HG03045 (cell line): ENCODE data around the gene ARID5B.

Source experiments
- ATAC-seq: cut with Tn5 transposase; IDR thresholded peaks from one replicate; pipeline ENCODE4 v1.9.1; 2021; ENCODE audit warnings: mild to moderate bottlenecking, moderate library complexity; ENCODE audit not compliant: unreplicated experiment

ARID5B gene

GRCh38 chr10:61937631-61938351 lies 36.3 kb downstream of the ARID5B start:
- no peak for ATAC-seq

GRCh38 chr10:61939902-61940301 lies 38.4 kb downstream of the ARID5B start:
- no peak for ATAC-seq

- no peak for ATAC-seq
These were observed 39.7 kb downstream of the ARID5B start for GRCh38 chr10:61941202-61941681.

- no peak for ATAC-seq
These were observed 41.3 kb downstream of the ARID5B start for GRCh38 chr10:61942604-61943461.

GRCh38 chr10:61943674-61944378 lies 42.3 kb downstream of the ARID5B start:
- peak; percentile 45 for ATAC-seq

DNA sequence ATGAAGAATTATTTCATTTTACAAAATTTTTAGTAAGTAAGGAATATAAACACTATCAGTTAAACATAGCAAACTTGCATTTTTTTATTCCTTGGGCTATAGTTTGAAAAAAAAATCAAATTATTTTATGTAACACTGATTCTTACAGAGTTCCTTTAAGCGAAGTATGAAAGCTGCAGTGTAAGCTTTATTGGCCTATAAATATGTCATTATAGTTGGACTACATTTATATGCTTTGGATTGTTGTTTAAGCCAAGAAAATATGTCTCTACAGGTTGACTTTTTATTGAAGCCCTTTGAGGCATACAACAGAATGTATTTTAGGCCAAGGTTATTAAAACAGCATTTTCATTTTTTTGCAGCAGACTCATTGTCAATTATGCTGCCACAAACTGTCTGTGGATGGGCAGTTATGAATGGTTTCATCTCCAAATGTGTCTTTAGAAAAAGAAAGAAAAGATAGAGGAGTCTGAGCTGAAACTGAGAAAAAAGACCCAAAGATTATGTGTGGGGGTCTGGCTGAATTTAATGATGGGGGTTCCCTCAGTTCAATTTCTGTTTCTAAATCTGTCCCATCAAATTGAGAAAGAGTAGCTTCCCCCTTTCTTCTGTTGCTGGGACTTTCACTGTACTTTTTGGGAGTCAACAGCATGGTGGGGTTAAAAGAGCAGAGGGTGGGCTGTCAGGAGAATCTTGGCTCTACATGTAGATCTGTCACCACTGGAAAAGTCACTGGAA lies 43.1 kb downstream of the ARID5B start:
- ATAC-seq, result no peak

- ATAC-seq, result no peak
These were observed 48.2 kb downstream of the ARID5B start for GRCh38 chr10:61949687-61950086.

- no peak for ATAC-seq
These were observed 49.1 kb downstream of the ARID5B start for GRCh38 chr10:61950449-61951143.

DNA sequence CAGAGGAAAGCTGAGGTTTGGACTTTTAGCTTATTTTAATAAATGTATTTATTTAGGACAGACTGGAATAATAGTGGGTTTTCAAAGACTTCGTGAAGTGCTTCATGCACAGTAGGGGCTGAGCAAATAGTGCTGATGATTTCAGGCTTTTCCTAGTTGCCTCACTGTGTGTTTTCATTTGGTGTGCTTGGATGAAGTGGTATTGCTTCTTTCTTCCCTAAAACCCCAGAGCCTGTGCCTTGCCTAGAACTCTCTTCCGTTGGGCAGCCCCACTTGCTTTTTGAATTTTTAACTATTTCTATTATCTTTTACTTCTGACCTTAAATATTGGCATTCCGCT lies 49.6 kb downstream of the ARID5B start:
- ATAC-seq, result no peak

GRCh38 chr10:61952028-61952674 lies 50.7 kb downstream of the ARID5B start:
- ATAC-seq, result no peak

- ATAC-seq, result no peak
These were observed 51.7 kb downstream of the ARID5B start for GRCh38 chr10:61953183-61953582.

DNA sequence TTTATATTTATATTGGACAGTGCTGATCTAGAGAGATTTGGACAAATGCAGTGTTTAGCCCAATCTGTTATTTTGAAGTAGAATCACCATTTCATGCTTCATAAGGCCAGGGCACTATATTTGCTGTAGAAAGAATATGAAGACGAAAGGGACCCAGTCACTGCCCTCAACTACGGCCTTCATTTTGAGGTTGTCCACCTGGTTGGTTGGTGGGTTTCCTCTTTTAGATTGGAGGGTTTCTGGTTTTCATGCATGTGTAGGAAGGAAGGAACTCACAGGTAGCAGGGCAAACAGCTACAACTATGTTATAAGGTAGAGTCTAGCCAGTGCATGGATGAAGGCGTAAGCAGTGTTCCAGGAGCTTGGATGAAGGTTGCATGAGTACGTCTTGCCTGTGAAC lies 56.3 kb downstream of the ARID5B start:
- no peak for ATAC-seq

GRCh38 chr10:61958311-61958710 lies 56.8 kb downstream of the ARID5B start:
- ATAC-seq, result no peak

DNA sequence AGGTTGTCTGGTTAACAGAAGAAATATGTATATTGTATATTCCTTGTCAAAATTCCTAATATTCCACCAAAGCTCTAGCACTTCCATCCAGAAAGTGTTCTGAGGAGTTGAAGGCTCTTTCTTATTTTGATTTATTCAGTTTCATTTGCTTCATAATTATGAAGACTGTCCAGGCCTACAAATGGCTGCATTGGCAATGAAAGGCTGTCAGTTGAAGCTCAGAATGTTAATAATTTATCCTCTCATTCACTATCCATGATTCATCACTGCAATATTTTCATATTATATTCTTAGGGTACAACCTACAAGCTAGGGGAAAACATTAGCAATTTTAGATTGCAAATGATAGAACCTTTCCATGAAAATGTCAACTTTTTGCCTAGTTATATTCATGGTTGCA lies 57.3 kb downstream of the ARID5B start:
- no peak for ATAC-seq

GRCh38 chr10:61959814-61960213 lies 58.3 kb downstream of the ARID5B start:
- no peak for ATAC-seq

DNA sequence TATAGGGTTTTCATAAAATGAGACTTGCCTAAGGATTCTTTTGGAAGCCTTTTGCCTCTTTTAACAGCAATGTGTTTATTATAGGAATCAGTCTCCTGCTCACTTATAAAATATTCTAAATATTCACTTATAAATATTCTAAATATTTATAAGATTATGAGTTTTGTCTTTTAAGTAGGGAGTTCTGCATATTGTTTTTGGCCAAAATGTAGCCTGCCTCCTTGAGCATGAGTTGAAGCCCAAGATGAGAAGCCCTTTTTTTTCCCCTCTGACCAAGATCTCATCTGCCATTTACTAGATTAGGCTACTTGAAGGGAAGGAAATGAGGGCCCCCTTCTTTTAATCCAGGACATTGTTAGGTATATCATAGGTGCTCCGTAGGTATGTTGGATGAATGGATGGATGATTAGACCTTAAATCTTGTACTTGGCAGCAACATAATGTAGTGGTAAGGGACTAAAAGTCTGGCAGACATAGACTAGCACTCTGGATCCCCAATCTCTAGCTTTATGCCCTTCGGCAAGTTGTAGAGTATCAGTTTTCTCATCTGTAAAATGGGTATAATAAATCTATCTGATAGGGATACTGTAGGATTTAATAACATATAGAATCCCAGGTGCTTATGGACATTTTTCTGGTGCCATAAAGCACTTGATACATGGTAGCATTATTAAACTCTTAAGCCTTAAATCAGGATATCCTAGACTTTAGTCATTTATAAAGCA lies 59.1 kb downstream of the ARID5B start:
- ATAC-seq, result no peak

GRCh38 chr10:61961278-61961677 lies 59.8 kb downstream of the ARID5B start:
- peak; percentile 62 for ATAC-seq

DNA sequence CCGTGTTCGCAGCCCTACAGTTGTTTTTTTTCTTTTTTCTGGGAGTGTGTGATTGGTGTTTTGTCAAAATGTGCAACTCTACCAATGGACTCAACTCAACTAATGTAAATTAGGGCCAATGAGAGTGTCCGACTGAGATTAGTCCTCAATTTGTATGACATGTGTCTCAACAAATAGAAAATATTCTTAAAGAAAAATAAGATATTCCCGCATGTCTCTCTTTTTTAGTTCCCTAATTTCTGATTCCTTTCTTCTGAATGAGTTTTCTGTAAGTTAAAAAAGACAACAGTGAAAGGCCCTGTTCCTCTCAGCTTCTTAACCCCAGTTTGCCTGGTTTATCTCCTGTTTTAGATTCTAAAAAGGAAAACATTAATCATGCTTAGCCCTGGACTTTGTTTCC lies 61.5 kb downstream of the ARID5B start:
- no peak for ATAC-seq

GRCh38 chr10:61963669-61964058 lies 62.2 kb downstream of the ARID5B start:
- no peak for ATAC-seq
